Measurements from ENCODE around the gene LDLR.
"Not testable (repeated sequence)": the region's sequence is repeated elsewhere in the genome, so short reads cannot be mapped to it uniquely, and the experiment has no call there.

- not testable (repeated sequence) for TF ChIP-seq CTCF (conservative IDR thresholded peaks at IDR 0.05 in 1 of 2, IDR thresholded peaks at IDR 0.05 in 1 of 2; ENCODE audit: low read depth in 1 of 2, low read length in 2 of 2); EZH2 (IDR thresholded peaks at IDR 0.05; ENCODE audit: low read length, missing control alignments)
Measured at GRCh38 chr19:11180975-11181374, 91.7 kb downstream of the LDLR start.
